PC-3 (cell line): ENCODE measurements around the gene JPH3. TPM values are rescaled to one million over a fixed set of nuclear protein-coding genes. Genes with fewer than 3 reads are reported as not detected.

Experiments
- ATAC-seq: fragments of 200-7000 bp; cut with Tn5 transposase; 2 replicates; pipeline ENCODE4 v1.9.1; 2020; ENCODE audit warnings: mild to moderate bottlenecking, moderate library complexity
- Bru-seq: library from RNA; stranded (reverse); fragments of 400-500 nt; gene quantifications from one replicate; lab custom pipeline; 2021; lab: Mats Ljungman, UMichigan
- BruChase-seq, 2 experiments: library from RNA; stranded (reverse); fragments of 400-500 nt; gene quantifications; one replicate each; lab custom pipeline; 2021; lab: Mats Ljungman, UMichigan
- BruUV-seq: library from RNA; stranded (reverse); fragments of 400-500 nt; replicated peaks from 2 replicates; lab custom pipeline; 2021; lab: Mats Ljungman, UMichigan
- CTCF ChIA-PET: fragments of 300-600 bp; sonication (Branson Sonifier 250); formaldehyde crosslinking; loops from one replicate; lab custom pipeline; 2022; ENCODE audit warnings: antibody characterized with exemption; lab: Charles Lee
- POLR2A ChIA-PET: fragments of 300-600 bp; sonication (Branson Sonifier 250); formaldehyde crosslinking; loops from one replicate; lab custom pipeline; 2022; ENCODE audit warnings: antibody characterized with exemption; ENCODE audit not compliant: unreplicated experiment; lab: Charles Lee
- DNase-seq: peaks from one replicate; pipeline ENCODE4 v3.0.0-alpha.2; 2015
- H2AFZ ChIP-seq: fragments of 300-600 bp; sonication (generic); 2 replicates; pipeline ENCODE4 v1.6.0; 2016; ENCODE audit warnings: antibody characterized with exemption, low read length
- H3F3A ChIP-seq: fragments of 300-600 bp; sonication (generic); one replicate; pipeline ENCODE4 v1.6.0; 2017; ENCODE audit warnings: antibody characterized with exemption, low read length, control low read depth, mild to moderate bottlenecking; ENCODE audit not compliant: unreplicated experiment
- H3K27ac ChIP-seq: fragments of 300-600 bp; sonication (generic); 2 replicates; pipeline ENCODE4 v1.5.1; 2016; ENCODE audit warnings: mild to moderate bottlenecking, low read length
- H3K27me3 ChIP-seq: fragments of 300-600 bp; sonication (generic); 2 replicates; pipeline ENCODE4 v1.6.1; 2016; ENCODE audit warnings: low read length, mixed read lengths
- H3K36me3 ChIP-seq: fragments of 300-600 bp; sonication (generic); 2 replicates; pipeline ENCODE4 v1.6.1; 2016; ENCODE audit warnings: low read depth, mixed run types, low read length, mixed read lengths
- H3K4me1 ChIP-seq: fragments of 300-600 bp; sonication (generic); 2 replicates; pipeline ENCODE4 v1.5.1; 2016; ENCODE audit warnings: low read length; ENCODE audit not compliant: insufficient read depth
- H3K4me2 ChIP-seq: fragments of 300-600 bp; sonication (generic); 2 replicates; pipeline ENCODE4 v1.6.0; 2016; ENCODE audit warnings: low read length
- H3K4me3 ChIP-seq: fragments of 300-600 bp; sonication (generic); 2 replicates; pipeline ENCODE4 v1.5.1; 2016; ENCODE audit warnings: mild to moderate bottlenecking, low read length, mixed read lengths
- H3K79me2 ChIP-seq: fragments of 300-600 bp; sonication (generic); 2 replicates; pipeline ENCODE4 v1.6.1; 2017; ENCODE audit warnings: low read length, mixed read lengths
- H3K9ac ChIP-seq: fragments of 300-600 bp; sonication (generic); 2 replicates; pipeline ENCODE4 v1.6.0; 2016; ENCODE audit warnings: mild to moderate bottlenecking, low read length
- H3K9me2 ChIP-seq: fragments of 300-600 bp; sonication (generic); replicated peaks from 2 replicates; pipeline ENCODE4 v1.6.1; 2016; ENCODE audit warnings: mixed run types, low read length, mixed read lengths
- H3K9me3 ChIP-seq: fragments of 300-600 bp; sonication (generic); 2 replicates; pipeline ENCODE4 v1.6.1; 2016; ENCODE audit warnings: low read length, mixed read lengths
- H4K20me1 ChIP-seq: fragments of 300-600 bp; sonication (generic); 2 replicates; pipeline ENCODE4 v1.6.1; 2016; ENCODE audit warnings: low read length, mixed read lengths
- EZH2 ChIP-seq: fragments of 300-600 bp; sonication (generic); IDR thresholded peaks from one replicate; pipeline ENCODE4 v1.6.1; 2017; ENCODE audit warnings: antibody characterized with exemption, mild to moderate bottlenecking, low read length; ENCODE audit not compliant: unreplicated experiment
- EZH2phosphoT487 ChIP-seq: fragments of 300-600 bp; sonication (generic); IDR thresholded peaks from 2 replicates; pipeline ENCODE4 v1.6.1; 2018; ENCODE audit warnings: mild to moderate bottlenecking, antibody characterized with exemption, low read length, borderline replicate concordance
- intact Hi-C: fragments of 100-400 bp; cut with micrococcal nuclease; formaldehyde crosslinking; loops from 2 replicates; pipeline ENCODE4 v1.9.0; 2023
- long read RNA-seq: library from polyadenylated mRNA; unstranded; transcript quantifications from one replicate; pipeline ENCODE4 v2.0.0, GENCODE V29; 2021; ENCODE audit not compliant: unreplicated experiment
- total RNA-seq: library from RNA; depleted of rRNA; stranded (reverse); fragments of >200 nt; gene quantifications from 2 replicates; pipeline ENCODE4 v1.2.3, GENCODE V29; 2014; rRNA removed
- TF ChIP-seq, protein P1 (sequence below): fragments of 300-600 bp; sonication (generic); conservative IDR thresholded peaks from 2 replicates; pipeline ENCODE4 v1.5.1; 2017; ENCODE audit warnings: antibody characterized with exemption, low read depth, mild to moderate bottlenecking, low read length

Gene JPH3
- total RNA-seq (not detected in 2 replicates), Bru-seq, nascent RNA (not detected), BruChase-seq, experiment 1, labeled RNA remaining after a 6-hour chase (percentile 3 among the genes with signal in this experiment), BruChase-seq, experiment 2, labeled RNA remaining after a 2-hour chase (not detected)
- long read RNA-seq = 0 reads

DNA sequence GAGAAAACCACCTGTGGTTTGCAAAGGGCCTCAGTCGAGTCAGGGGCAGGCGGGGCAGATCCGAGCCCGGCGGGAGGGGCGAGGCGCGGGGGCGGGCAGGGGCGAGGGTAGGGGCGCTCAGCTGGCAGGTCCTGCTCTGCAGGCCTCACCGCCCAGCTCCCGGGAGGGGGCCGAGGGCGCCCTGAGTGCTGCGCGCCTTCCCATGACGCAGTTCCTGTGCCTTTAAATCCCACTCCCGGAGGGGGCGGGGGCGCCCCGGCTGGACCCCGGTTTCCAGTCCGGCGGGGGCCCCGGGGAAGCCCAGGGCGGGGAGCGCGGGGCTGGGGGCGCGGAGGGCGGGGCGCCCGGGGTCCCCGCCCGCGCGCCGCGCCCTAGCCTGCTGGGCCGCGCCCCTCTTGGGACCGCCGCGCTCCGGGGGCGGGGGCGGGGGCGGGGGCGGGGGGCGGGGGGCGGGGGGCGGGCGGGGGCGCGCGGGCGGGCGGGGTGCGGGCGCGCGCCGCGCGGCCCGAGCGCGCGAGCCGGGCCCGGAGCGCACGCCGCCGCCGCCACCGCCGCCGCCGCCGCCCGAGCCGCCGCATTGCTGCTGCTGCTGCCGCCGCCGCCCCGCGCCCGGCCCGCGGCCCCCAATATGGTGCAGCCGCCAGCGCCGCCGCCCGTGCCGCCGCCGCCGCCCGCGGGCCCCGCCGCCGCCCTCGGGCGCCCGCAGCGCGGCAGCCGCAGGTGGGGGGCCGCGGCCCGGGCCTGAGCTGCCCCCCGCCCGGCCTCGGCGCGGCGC lies at the start of gene JPH3:
Gene JPH3, plus strand, starts transcription at position 508 of the 775 bp plus-strand sequence. CDS start 639 bp downstream, outside the sequence.
- ATAC-seq = no peak
- ChIA-PET POLR2A (no interaction called here), CTCF (no interaction called here)
- TF ChIP-seq, protein P1, sequence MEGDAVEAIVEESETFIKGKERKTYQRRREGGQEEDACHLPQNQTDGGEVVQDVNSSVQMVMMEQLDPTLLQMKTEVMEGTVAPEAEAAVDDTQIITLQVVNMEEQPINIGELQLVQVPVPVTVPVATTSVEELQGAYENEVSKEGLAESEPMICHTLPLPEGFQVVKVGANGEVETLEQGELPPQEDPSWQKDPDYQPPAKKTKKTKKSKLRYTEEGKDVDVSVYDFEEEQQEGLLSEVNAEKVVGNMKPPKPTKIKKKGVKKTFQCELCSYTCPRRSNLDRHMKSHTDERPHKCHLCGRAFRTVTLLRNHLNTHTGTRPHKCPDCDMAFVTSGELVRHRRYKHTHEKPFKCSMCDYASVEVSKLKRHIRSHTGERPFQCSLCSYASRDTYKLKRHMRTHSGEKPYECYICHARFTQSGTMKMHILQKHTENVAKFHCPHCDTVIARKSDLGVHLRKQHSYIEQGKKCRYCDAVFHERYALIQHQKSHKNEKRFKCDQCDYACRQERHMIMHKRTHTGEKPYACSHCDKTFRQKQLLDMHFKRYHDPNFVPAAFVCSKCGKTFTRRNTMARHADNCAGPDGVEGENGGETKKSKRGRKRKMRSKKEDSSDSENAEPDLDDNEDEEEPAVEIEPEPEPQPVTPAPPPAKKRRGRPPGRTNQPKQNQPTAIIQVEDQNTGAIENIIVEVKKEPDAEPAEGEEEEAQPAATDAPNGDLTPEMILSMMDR = no peak
- no peak for TF ChIP-seq EZH2
- TF ChIP-seq EZH2phosphoT487 = no peak
- Histone ChIP-seq H3K9ac (no peak within 1 kb of the TSS), H3K79me2 (no peaks in the 10 kb centered on the region), H3K9me2 (no peaks in the 10 kb centered on the region), H3K9me3 (no peaks in the 10 kb centered on the region), H3K27me3 (peaks cover 79% of the 10 kb centered on the region), H4K20me1 (no peaks in the 10 kb centered on the region), H3K4me2 (no peak within 1 kb of the TSS), H3K4me3 (no peak within 1 kb of the TSS), H3F3A (no peaks in the 10 kb centered on the region), H2AFZ (no peak within 1 kb of the TSS), H3K36me3 (no peaks in the 10 kb centered on the region), H3K27ac (no peak within 1 kb of the TSS), H3K4me1 (no peaks in the 10 kb centered on the region)
- no TSS peak for BruUV-seq
- intact Hi-C loops = no loop called here
- DNase-seq = no peak

DNA sequence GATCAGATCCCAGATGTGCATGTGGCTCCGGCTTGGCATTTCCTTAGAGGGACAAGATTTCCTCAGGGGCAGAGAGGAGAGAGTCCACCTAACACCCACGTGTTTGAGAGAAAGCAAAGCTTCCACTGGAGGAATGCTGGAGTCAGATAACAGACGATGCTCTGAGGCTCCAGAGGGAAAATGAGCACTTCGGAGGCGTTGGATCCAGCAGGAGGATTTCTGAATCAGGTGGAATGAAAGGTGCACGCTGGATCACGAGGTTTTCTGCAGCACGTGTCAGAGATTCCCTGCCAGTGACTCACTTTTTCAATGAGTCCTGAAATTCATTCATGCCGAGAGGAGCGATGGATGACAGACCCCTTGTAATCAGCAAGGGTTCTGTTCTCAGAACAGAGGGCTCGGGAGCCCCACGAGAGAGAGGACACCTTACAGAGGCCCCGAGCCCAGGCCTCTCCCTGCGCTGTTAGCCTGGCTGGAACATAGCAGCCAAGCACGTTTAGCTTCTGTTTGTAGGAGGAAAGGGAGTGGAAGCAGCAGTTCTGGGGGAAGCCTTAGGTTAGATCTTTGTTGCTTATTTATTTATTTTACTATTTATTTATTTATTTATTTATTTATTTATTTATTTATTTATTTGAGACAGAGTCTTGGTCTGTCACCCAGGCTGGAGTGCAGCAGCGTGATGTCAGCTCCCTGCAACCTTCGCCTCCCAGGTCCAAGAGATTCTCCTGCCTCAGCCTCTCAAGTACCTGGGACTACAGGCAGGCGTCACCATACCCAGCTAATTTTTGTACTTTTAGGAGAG lies 49.3 kb upstream of the JPH3 start:
- Histone ChIP-seq H3K36me3 (no peaks in the 10 kb centered on the region), H3K4me1 (no peaks in the 10 kb centered on the region), H4K20me1 (no peaks in the 10 kb centered on the region), H2AFZ (no peak overlapping the region), H3K4me3 (no peak overlapping the region), H3F3A (no peaks in the 10 kb centered on the region), H3K27ac (no peak overlapping the region), H3K4me2 (no peak overlapping the region), H3K27me3 (no peaks in the 10 kb centered on the region), H3K9me3 (no peaks in the 10 kb centered on the region), H3K9ac (no peak overlapping the region), H3K9me2 (no peaks in the 10 kb centered on the region), H3K79me2 (no peaks in the 10 kb centered on the region)
- ChIA-PET POLR2A (no interaction called here), CTCF (no interaction called here)
- TF ChIP-seq EZH2 = no peak
- TF ChIP-seq EZH2phosphoT487 = no peak
- TF ChIP-seq, protein P1 = no peak
- no peak; the same call in 1 of the 2 replicates for ATAC-seq
- BruUV-seq = no TSS peak
- peak; percentile 36 for DNase-seq
- intact Hi-C loops = no loop called here
